GM18499 (cell line): ENCODE data around the gene LONP1.
"Not testable (repeated sequence)": the region's sequence is repeated elsewhere in the genome, so short reads cannot be mapped to it uniquely, and the experiment has no call there.

ENCODE experiments used
- ATAC-seq: cut with Tn5 transposase; IDR thresholded peaks from one replicate; pipeline ENCODE4 v1.9.1; 2021; ENCODE audit warnings: moderate number of reproducible peaks; ENCODE audit not compliant: insufficient read depth, unreplicated experiment

Gene LONP1

GRCh38 chr19:5717215-5717935 lies 2.6 kb downstream of the LONP1 start:
- no peak for ATAC-seq

DNA sequence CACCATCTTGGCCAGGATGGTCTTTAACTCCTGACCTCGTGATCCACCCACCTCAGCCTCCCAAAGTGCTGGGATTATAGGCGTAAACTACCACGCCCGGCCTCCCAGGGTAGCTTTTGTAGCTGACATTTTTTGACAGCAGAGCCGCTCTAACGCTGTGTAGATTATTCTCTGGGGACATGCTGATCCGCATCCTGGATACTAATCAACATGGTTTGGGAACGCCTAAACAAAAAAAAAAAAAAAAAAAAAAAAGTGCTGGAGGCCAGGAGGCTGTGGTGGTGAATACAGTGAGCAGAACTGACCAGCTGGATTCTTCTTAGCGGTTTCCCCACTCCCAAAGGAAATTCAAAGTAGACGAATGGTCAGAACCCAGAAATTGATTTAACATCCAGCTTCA lies 5.1 kb downstream of the LONP1 start:
- ATAC-seq, result no peak

DNA sequence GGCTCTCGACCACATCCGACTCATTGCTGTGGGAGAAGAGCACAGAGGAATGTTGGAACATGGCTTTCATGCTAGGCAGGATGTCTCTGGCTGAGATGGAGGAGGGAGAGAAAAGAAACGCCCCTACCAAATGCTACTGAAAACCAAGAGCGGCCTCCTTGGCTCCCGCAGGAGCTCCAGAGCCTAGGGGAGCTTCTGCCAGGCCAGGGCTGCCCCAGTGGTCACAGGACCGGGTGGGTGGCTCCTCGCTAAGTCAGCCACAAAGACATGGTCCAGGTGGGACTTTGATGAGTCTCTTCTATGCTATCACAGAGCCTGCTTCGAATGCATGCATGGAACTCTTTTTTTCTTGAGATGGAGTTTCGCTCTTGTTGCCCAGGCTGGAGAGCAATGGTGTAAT lies 6.7 kb downstream of the LONP1 start:
- ATAC-seq, result no peak

- no peak for ATAC-seq
These were observed 8.2 kb downstream of the LONP1 start for GRCh38 chr19:5711713-5712161.

- no peak for ATAC-seq
These were observed 8.9 kb downstream of the LONP1 start for GRCh38 chr19:5711025-5711424.

DNA sequence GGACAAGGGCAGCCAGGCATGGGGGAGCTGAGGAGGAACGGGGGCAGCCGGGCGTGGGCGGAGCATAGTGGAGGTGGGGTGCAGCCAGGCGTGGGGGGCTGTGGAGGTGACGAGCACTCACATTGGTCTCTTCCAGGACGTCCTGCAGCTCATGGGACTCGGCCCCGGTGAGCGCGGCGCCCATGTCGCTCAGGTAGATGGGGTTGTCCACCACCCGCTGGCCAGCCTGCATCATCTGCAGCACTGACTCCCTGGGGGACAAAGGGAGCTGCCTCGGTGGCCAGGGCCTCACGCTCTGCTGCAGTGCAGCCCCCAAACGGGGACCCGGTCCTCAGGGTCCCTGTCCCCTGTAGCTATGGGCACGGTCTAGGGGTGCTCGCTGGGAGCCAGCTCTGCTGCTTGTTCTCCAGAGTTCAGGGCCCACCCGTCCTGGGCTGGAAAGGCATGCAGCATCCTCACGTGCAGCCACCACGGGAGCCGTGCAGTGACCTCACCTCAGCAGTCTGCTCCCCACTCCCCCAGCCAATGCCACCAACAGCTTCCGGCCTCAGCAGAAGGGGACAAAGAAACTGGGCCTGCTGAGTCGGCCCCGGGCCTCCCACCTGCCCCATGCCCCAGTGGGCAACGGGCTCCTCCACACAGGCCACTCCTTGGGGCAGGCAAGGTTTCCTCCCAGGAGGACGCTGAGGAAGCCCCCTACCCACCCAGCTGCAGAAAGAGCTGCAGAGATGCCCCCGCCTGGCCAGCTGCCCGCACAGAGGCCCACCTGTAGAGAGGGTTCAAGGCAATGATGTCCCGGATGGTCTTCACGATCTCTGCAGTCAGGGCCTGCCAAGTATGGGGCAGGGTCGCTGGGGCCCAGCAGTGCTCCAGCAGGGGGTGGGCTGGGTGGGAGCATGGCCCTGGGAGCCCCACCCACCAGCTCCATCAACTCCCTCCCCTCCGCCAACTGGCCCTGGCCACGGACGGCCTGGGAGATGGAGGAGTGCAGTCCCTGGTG lies 12.1 kb downstream of the LONP1 start:
- no peak for ATAC-seq

GRCh38 chr19:5706876-5707573 lies 12.9 kb downstream of the LONP1 start:
- ATAC-seq, result no peak

GRCh38 chr19:5705552-5705951 lies 14.4 kb downstream of the LONP1 start:
- ATAC-seq, result no peak

- ATAC-seq, result no peak
These were observed 15.8 kb downstream of the LONP1 start for GRCh38 chr19:5703819-5704818.

DNA sequence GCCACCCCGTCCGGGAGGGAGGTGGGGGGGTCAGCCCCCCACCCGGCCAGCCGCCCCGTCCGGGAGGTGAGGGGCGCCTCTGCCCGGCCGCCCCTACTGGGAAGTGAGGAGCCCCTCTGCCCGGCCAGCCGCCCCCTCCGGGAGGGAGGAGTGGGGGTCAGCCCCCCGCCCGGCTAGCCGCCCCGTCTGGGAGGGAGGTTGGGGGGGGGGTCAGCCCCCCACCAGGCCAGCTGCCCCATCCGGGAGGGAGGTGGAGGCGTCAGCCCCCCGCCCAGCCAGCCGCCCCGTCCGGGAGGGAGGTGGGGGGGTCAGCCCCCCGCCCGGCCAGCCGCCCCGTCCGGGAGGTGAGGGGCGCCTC lies 17.9 kb downstream of the LONP1 start:
- ATAC-seq, result not testable (repeated sequence)

- ATAC-seq, result no peak
These were observed 19.4 kb downstream of the LONP1 start for GRCh38 chr19:5700455-5701092.

- no peak for ATAC-seq
These were observed 21.1 kb downstream of the LONP1 start for GRCh38 chr19:5698635-5699422.

DNA sequence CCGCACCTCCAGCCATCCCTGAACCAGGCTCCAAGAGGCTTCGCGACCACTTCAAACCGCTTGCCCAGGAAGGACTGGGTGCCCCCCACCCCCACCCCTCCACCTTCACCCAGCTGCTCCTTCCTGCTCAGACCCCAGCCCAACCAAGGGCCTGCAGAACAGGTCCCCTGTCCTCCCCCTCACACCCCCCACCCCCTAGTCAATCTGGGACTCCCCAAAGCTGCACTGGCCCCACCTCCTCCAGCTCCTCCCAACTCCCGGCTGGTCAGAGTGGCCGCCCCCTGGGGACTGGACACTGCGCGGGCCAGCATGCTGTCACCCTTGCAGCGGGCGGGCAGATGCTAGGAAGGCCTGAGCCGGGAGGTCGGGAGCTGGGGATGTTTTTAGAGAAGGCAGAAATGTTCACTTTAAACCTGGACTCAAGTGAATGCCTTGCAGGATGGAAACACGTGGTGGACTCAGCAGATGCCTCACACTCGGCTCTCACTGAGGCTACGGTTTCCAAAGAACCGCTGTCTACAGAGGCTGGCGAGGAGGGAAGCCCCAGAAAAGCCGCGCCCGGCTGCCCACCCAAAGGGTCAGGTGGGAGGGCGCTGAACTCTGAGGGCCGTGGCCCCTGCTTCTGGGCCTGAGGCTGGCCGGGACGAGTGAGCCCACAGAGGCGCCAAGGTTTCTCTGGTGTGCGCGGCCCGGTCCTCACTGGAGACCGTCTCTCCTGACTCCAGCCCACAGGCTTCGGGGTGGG lies 21.9 kb downstream of the LONP1 start:
- ATAC-seq, result no peak

DNA sequence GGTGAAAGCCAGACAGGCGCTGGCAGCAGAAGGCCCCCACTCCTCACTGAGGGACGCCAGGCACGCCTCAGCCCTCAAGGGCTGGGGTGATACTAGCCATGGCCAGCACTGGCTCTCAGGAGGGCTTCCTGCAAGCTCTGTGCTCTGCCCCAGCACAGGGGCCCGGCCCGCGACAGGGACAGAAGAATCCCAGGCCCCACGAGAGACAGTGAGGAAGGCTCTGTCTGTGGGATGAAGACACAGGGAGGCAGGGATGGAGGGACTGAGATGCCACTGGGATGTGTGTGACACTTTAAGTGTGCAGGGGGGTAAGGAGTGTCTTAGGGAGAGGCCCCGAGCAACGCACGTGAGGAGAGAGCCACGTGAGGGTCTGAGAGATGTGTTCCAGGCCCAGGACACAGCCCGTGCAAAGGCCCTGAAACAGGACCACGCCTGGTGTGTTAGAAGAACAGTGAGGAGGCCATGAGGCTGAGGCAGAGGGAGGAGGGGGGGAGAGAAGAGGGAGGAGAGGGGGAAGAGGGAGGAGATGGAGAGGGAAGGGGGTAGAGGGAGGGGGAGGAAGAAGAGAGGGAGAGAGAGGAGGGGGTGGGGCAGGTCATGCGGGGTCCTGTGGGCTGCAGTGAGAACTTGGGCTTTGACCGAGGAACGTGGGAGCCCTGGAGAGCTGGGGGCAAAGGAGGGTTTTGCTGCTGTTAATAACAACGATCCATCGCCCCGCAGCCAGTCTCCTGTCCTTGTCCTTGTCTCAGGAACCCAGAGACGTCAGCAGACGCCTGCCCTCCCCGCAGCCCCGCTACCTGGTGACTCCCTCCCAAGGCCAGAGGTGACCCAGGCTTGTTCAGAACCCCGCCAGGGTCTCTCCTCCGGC lies 22.7 kb downstream of the LONP1 start:
- ATAC-seq, result no peak

DNA sequence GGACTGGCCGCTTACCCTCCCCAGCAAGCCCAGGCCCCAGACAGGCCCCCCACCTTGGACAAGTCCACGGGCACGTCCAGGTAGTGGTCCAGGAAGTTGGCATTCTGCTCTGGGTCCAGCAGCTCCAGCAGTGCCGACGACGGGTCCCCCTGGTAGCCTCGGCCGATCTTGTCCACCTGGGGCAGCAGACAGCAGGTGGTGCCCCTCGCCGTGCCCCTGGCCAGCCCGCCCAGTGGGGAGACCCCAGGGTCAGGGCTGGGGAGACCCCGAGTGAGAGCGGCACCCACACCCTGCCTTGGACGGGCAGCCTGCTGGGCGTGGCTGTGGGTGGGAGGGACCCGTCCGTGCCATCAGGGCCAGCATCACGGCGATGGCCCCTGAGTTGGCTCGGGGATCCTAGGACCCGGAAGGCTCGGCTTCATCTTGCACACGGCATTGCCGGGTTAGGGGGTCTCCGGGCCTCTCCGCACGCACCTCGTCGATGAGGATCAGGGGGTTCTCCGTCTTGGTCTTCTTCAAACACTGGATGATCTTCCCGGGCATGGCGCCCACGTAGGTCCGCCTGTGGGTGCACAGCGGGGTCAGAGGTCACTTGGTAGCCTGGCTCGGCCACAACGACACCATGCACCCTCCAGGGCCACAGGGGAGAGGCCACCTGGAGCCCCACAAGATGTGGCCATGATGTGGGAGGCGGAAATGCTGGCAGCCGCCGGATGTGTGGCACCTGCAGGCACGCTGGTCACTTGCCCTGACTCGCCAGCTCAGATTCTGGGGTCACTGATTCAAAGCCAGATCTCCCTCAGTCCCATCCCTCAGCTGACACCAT lies 23.5 kb downstream of the LONP1 start:
- ATAC-seq, result no peak

DNA sequence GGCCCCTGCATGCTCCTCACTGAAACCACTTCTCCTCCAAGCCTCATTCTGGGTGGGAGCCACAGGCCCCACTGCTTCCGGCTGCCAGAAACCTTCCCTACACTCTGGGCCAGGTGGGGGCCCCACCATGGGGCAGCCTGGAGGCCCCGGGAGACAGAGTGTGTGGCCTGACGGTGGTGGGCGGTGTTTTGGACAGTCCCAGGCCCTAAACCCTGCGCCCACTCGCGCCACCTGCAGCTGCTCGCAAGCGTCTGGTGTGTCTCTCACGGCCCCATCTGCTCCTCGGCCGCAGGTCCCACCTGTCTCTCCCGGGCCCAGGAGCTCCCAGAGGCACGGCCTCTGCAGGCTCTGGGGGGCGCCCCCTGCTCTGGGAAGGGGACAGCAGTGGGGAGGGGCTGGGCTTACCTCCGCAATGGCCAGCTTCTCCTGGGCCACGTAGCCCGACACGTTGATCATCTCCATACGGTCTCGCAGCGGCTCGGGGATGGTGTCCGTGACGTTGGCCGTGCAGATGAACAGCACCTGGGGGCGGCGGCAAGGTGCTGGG lies 24.2 kb downstream of the LONP1 start:
- no peak for ATAC-seq
